ENCODE measurements around the gene PPP6R3. TPM values are rescaled to one million over a fixed set of nuclear protein-coding genes. Genes with fewer than 3 reads are reported as not detected.

PPP6R3 gene
- total RNA-seq, 2 donors from 2014 or later = 118 to 136 TPM

GRCh38 chr11:68582416-68583040, 122.0 kb downstream of the PPP6R3 start:
- H3K9me3 Mint-ChIP-seq = no peaks in the 10 kb centered on the region
- peaks cover 15% of the 10 kb centered on the region for H3K4me1 Mint-ChIP-seq
- H3K4me3 Mint-ChIP-seq = no peak overlapping the region
- H3K36me3 ChIP-seq (ENCODE audit: control insufficient read depth, insufficient read depth, low read length) = peaks cover 96% of the 10 kb centered on the region
- no peak overlapping the region for H3K27ac ChIP-seq (ENCODE audit: low read depth, low read length)
- WGBS, 2 experiments (ENCODE audit: insufficient coverage in 1 of 2, insufficient read length in 1 of 2) = 86 to 94% methylated on average over 6 to 8 of the region's 8 CpGs
- no peaks in the 10 kb centered on the region for H3K27me3 Mint-ChIP-seq (ENCODE audit: insufficient read depth)
- no peak overlapping the region for H3K4me3 ChIP-seq (ENCODE audit: low read length)
- TF ChIP-seq, protein P1, sequence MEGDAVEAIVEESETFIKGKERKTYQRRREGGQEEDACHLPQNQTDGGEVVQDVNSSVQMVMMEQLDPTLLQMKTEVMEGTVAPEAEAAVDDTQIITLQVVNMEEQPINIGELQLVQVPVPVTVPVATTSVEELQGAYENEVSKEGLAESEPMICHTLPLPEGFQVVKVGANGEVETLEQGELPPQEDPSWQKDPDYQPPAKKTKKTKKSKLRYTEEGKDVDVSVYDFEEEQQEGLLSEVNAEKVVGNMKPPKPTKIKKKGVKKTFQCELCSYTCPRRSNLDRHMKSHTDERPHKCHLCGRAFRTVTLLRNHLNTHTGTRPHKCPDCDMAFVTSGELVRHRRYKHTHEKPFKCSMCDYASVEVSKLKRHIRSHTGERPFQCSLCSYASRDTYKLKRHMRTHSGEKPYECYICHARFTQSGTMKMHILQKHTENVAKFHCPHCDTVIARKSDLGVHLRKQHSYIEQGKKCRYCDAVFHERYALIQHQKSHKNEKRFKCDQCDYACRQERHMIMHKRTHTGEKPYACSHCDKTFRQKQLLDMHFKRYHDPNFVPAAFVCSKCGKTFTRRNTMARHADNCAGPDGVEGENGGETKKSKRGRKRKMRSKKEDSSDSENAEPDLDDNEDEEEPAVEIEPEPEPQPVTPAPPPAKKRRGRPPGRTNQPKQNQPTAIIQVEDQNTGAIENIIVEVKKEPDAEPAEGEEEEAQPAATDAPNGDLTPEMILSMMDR (conservative IDR thresholded peaks at IDR 0.05) = no peak
- no peak overlapping the region for H3K9ac ChIP-seq (ENCODE audit: extremely low read depth, low read length, poor library complexity, severe bottlenecking)
- H3K36me3 Mint-ChIP-seq (ENCODE audit: low read depth) = peaks cover 70% of the 10 kb centered on the region
- peaks cover 10% of the 10 kb centered on the region for H3K4me1 ChIP-seq (ENCODE audit: control insufficient read depth, insufficient read depth, low read length)
- no peaks in the 10 kb centered on the region for H3K9me3 ChIP-seq (ENCODE audit: control insufficient read depth, low read length)
- DNase-seq = no peak
- H3K27me3 ChIP-seq (ENCODE audit: control insufficient read depth, insufficient read depth, low read length, poor library complexity, severe bottlenecking) = no peaks in the 10 kb centered on the region
- no peak overlapping the region for H3K27ac Mint-ChIP-seq

DNA sequence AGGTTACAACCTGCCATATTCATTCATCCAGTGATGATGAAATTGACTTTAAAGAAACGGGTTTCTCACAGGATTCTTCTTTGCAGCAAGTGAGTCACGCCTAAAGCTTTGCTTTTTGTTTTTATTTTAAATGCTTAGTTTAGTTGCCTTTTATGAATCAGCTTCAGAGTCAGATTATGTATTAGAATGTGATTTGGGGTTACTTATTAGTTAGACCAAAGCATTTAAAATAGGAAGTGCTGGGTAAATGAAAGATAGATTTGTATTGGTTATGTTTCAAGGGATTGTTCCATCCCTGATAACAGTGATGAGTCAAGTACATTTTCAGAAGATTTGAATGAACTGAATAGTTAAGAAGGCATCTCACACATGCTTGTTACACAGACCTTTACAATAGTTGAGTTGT, 122.5 kb downstream of the PPP6R3 start:
- H3K9me3 Mint-ChIP-seq = no peaks in the 10 kb centered on the region
- Histone ChIP-seq H3K4me1 (ENCODE audit: control insufficient read depth, insufficient read depth, low read length) (peaks cover 10% of the 10 kb centered on the region), H3K36me3 (ENCODE audit: control insufficient read depth, insufficient read depth, low read length) (peaks cover 96% of the 10 kb centered on the region), H3K4me3 (ENCODE audit: low read length) (no peak overlapping the region), H3K27ac (ENCODE audit: low read depth, low read length) (no peak overlapping the region), H3K27me3 (ENCODE audit: control insufficient read depth, insufficient read depth, low read length, poor library complexity, severe bottlenecking) (no peaks in the 10 kb centered on the region), H3K9ac (ENCODE audit: extremely low read depth, low read length, poor library complexity, severe bottlenecking) (no peak overlapping the region), H3K9me3 (ENCODE audit: control insufficient read depth, low read length) (no peaks in the 10 kb centered on the region)
- DNase-seq = no peak
- peaks cover 71% of the 10 kb centered on the region for H3K36me3 Mint-ChIP-seq (ENCODE audit: low read depth)
- no peak overlapping the region for H3K27ac Mint-ChIP-seq
- TF ChIP-seq, protein P1 (conservative IDR thresholded peaks at IDR 0.05) = no peak
- H3K4me3 Mint-ChIP-seq = no peak overlapping the region
- WGBS, 2 experiments (ENCODE audit: insufficient coverage in 1 of 2, insufficient read length in 1 of 2) = 93 to 100% methylated on average over 2 of the region's 2 CpGs
- H3K4me1 Mint-ChIP-seq = peaks cover 10% of the 10 kb centered on the region
- no peaks in the 10 kb centered on the region for H3K27me3 Mint-ChIP-seq (ENCODE audit: insufficient read depth)

DNA sequence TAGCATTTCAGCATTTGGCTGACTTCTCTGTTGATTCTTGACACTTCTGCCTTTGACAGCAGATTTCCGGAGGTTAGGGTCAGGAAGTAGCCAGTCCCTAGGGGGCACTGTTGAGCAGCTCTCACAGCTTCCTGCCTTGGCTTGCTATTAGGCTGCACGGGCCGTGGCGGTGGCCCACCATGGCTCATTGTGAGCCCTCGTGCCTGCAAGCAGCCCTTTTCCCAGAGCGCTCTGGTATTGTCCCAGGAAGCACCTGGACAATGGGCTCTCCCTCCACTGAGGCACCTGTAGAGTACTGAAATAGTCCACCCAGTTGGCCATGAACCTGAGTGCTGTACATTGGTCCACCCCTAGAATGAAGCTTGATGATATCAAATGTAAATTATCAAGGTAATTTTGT, 123.5 kb downstream of the PPP6R3 start:
- Histone ChIP-seq H3K36me3 (ENCODE audit: control insufficient read depth, insufficient read depth, low read length) (peaks cover 86% of the 10 kb centered on the region), H3K27ac (ENCODE audit: low read depth, low read length) (no peak overlapping the region), H3K4me1 (ENCODE audit: control insufficient read depth, insufficient read depth, low read length) (peaks cover 3% of the 10 kb centered on the region), H3K9ac (ENCODE audit: extremely low read depth, low read length, poor library complexity, severe bottlenecking) (no peak overlapping the region), H3K27me3 (ENCODE audit: control insufficient read depth, insufficient read depth, low read length, poor library complexity, severe bottlenecking) (no peaks in the 10 kb centered on the region), H3K9me3 (ENCODE audit: control insufficient read depth, low read length) (no peaks in the 10 kb centered on the region), H3K4me3 (ENCODE audit: low read length) (no peak overlapping the region)
- Mint-ChIP-seq H3K36me3 (ENCODE audit: low read depth) (peaks cover 69% of the 10 kb centered on the region), H3K27ac (no peak overlapping the region), H3K27me3 (ENCODE audit: insufficient read depth) (no peaks in the 10 kb centered on the region), H3K4me1 (peaks cover 1% of the 10 kb centered on the region), H3K4me3 (no peak overlapping the region), H3K9me3 (no peaks in the 10 kb centered on the region)
- WGBS, 2 experiments (ENCODE audit: insufficient coverage in 1 of 2, insufficient read length in 1 of 2) = 80 to 82% methylated on average over 3 to 6 of the region's 6 CpGs
- DNase-seq = peak; percentile 94
- TF ChIP-seq, protein P1 (conservative IDR thresholded peaks at IDR 0.05) = peak; percentile 92
